Neutrophil (primary cell): ENCODE results near the gene SAMD3.

Experiments
- H3K27ac ChIP-seq: fragments of 200-600 bp; sonication (generic); 2 replicates; pipeline ENCODE4 v1.5.1; 2016; ENCODE audit warnings: mild to moderate bottlenecking, moderate library complexity
- H3K27me3 ChIP-seq: fragments of 200-600 bp; sonication (generic); 2 replicates; pipeline ENCODE4 v1.6.0; 2016; ENCODE audit warnings: mild to moderate bottlenecking
- H3K36me3 ChIP-seq: fragments of 200-600 bp; sonication (generic); 2 replicates; pipeline ENCODE4 v1.5.1; 2017
- H3K4me1 ChIP-seq, 2 experiments: fragments of 200-600 bp in 1 of 2; sonication (generic) in 1 of 2; 1 replicate in 1 of 2; 2 replicates in 1 of 2; pipeline versions ENCODE4 v1.5.1 to v1.6.1; 2013 to 2016; ENCODE audit warnings: low read depth in 1 of 2, low read length in 1 of 2, mild to moderate bottlenecking in 1 of 2, moderate library complexity in 1 of 2; ENCODE audit not compliant: control insufficient read depth in 1 of 2, insufficient read depth in 1 of 2
- H3K4me3 ChIP-seq, 2 experiments: fragments of 200-600 bp in 1 of 2; sonication (generic) in 1 of 2; 1 replicate in 1 of 2; 2 replicates in 1 of 2; pipeline ENCODE4 v1.5.1; 2013 to 2016; ENCODE audit warnings: low read depth in 1 of 2, low read length in 1 of 2, mild to moderate bottlenecking in 1 of 2, moderate library complexity in 1 of 2
- H3K9me3 ChIP-seq: fragments of 200-600 bp; sonication (generic); 2 replicates; pipeline ENCODE4 v1.5.1; 2016
- TF ChIP-seq, protein P1 (sequence below): fragments of 200-600 bp; sonication (generic); IDR thresholded peaks from 2 replicates; pipeline ENCODE4 v1.5.1; 2016; ENCODE audit warnings: antibody characterized with exemption

The SAMD3 gene

DNA sequence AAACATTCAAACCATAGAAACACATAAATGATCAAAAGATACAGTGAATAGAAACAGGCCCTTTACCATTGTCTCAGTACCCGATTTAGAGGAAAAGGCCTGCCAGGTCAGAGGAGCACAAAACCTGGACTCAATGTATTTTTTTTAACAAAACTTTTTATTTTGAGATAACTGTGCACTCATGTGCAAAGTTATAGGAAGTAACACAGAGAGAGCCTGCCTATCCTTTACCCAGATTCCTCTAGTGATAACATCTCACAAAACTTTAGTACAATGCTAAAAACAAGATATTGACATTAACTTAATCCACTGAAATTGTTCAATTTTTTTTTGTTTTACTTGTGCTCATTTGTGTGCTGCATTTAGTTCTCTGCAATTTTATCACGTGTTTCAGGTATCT lies 36.8 kb upstream of the SAMD3 start:
- Histone ChIP-seq H3K27me3 (no peaks in the 10 kb centered on the region), H3K27ac (no peak overlapping the region), H3K36me3 (no peaks in the 10 kb centered on the region), H3K9me3 (no peaks in the 10 kb centered on the region), H3K4me1 (no peaks in the 10 kb centered on the region), H3K4me3 (no peak overlapping the region)
- TF ChIP-seq, protein P1, sequence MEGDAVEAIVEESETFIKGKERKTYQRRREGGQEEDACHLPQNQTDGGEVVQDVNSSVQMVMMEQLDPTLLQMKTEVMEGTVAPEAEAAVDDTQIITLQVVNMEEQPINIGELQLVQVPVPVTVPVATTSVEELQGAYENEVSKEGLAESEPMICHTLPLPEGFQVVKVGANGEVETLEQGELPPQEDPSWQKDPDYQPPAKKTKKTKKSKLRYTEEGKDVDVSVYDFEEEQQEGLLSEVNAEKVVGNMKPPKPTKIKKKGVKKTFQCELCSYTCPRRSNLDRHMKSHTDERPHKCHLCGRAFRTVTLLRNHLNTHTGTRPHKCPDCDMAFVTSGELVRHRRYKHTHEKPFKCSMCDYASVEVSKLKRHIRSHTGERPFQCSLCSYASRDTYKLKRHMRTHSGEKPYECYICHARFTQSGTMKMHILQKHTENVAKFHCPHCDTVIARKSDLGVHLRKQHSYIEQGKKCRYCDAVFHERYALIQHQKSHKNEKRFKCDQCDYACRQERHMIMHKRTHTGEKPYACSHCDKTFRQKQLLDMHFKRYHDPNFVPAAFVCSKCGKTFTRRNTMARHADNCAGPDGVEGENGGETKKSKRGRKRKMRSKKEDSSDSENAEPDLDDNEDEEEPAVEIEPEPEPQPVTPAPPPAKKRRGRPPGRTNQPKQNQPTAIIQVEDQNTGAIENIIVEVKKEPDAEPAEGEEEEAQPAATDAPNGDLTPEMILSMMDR: no peak

DNA sequence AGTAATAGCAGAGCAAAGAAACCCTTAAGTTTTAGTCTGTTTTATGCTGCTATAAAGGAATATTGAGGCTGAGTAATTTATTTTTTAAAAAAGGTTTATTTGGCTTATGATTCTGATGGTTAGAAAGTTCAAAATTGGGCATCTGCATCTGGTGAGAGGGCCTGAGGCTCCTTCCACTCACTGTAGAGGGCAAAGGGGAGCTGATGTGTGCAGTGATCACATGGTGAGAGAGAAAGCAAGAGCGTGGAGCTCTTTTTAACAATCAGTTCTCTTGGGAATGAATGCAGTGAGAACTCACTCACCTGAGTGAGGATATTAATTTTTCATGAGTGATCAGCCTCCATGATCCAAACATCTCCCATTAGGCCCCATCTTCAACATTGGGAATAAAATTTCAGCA lies 36.4 kb upstream of the SAMD3 start:
- Histone ChIP-seq H3K27ac (no peak overlapping the region), H3K27me3 (no peaks in the 10 kb centered on the region), H3K36me3 (no peaks in the 10 kb centered on the region), H3K4me3 (no peak overlapping the region), H3K9me3 (no peaks in the 10 kb centered on the region), H3K4me1 (no peaks in the 10 kb centered on the region)
- TF ChIP-seq, protein P1: no peak

DNA sequence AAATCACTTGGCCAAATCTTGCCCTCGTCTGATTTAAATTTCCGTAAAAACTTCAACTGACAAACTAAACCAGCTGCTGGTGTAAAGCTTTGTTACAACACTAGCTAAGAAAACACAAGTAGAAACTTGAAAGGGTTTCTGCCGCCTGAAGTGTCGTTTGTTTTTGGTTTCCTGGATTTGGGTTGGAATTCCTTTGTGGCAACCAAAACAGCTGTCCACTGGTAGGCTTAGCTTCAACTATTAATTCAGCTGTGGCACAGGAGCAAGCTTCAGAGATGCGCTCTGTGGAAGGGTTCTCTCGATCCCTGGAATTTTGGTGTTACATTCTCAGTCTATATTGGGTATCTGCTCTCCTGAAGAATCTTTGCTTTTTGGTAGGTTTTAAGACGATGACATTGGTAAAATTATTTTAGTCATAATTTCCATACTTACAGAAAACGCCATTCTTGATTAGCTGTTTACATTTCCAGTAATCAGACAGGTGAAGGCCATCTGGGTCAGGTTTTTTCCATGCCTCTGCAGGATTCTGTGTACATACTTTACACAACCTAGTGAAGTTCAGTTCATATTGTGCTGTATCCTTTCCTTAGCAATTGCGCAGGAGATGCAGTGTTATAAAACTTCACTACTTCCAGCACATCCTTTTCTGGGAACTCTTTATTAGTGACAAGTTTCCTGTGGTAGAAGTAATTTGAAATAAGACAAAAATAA lies 29.9 kb upstream of the SAMD3 start:
- Histone ChIP-seq H3K9me3 (no peaks in the 10 kb centered on the region), H3K27me3 (no peaks in the 10 kb centered on the region), H3K36me3 (no peaks in the 10 kb centered on the region), H3K4me1 (no peaks in the 10 kb centered on the region), H3K27ac (no peak overlapping the region), H3K4me3 (no peak overlapping the region)
- TF ChIP-seq, protein P1: no peak

DNA sequence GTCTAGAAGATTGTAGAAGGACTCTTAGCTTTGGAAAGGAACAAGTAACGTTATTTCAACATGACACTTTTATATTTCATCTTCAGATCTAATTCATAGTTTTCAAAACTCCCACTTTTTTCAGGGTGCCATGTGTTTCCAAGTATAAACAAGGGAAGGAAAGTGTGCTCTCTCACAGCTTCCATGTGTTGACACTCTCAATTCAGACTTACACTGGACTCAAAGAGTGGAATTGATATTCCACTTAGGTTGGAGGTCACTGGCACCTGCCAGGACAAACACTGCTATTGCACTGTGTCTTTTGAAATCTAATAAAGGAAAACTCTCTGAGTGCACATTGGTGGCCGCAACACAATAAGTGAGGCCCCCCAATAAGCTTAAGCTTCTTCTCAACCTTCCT lies 22.5 kb upstream of the SAMD3 start:
- Histone ChIP-seq H3K27ac (no peak overlapping the region), H3K4me3 (no peak overlapping the region), H3K36me3 (no peaks in the 10 kb centered on the region), H3K27me3 (no peaks in the 10 kb centered on the region), H3K9me3 (no peaks in the 10 kb centered on the region), H3K4me1 (no peaks in the 10 kb centered on the region)
- TF ChIP-seq, protein P1: no peak

DNA sequence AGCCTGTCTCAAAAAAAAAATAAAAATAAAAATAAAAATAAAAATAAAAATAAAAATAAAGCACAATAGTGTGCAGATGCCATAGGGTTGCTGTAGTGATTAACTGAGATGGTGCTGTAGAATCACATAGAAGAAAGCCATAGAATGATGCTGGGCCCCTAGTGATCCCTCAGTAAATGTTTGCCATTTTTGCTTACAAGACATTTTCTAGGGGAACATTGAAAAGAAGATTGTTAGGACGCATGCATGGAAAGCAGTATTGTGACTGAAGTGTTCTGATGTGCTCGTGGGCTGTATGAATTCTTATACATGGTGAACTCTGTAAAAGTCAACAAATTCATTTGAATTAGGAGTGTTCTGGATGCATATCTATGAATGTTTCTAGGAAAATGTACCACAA lies 22.0 kb upstream of the SAMD3 start:
- no peaks in the 10 kb centered on the region for H3K27me3 ChIP-seq
- H3K4me1 ChIP-seq: no peaks in the 10 kb centered on the region
- no peak overlapping the region for H3K4me3 ChIP-seq
- TF ChIP-seq, protein P1: no peak
- H3K36me3 ChIP-seq: no peaks in the 10 kb centered on the region
- H3K9me3 ChIP-seq: no peaks in the 10 kb centered on the region
- no peak overlapping the region for H3K27ac ChIP-seq
